ENCODE data around the gene GPATCH3.

GRCh38 chr1:26858160-26858559 is 42.1 kb downstream of the GPATCH3 start:
- TF ChIP-seq CTCF (IDR thresholded peaks at IDR 0.05 in 8 of 11, conservative IDR thresholded peaks at IDR 0.05 in 3 of 11) (no peak), POLR2A (IDR thresholded peaks at IDR 0.05) (no peak), POLR2AphosphoS5 (IDR thresholded peaks at IDR 0.05) (no peak)
